ENCODE measurements around the gene PTRHD1.

Gene PTRHD1

DNA sequence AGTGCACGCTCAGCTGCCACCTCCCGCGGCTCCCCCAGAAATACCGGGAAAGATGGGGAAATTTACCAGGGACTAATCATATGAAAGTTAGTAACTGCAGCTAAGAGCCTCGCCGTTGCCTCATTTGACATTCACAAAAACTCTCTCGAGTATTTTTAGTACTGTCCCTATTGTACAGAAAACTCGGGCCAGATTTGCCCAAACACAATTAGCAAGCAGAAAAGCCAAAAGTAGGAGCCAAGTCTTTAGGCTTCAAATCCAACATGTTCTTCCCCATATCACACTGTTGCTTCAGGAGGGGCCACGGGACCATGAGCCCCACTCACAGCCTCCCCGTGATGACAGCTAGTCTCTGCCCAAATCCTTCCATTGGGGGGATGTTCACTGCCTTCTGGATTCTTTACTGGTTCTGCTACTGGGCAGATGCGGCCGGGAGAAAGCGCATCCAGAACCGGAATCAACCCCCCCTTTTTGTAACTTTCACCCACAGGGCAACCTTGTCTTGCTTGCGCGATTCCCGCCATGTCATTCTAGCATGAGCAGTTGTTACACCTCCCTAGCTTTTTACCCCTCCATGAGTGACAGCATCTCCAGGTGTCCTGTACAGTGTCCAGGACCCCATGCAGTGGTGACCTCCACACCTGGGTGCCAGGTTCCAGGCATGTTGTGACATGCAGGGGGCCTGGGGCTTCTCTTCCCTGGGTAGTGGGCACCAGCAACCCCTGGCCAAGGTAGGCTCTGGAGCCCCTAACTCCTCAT is 35.2 kb upstream of the PTRHD1 start:
- no peak for FAIRE-seq

DNA sequence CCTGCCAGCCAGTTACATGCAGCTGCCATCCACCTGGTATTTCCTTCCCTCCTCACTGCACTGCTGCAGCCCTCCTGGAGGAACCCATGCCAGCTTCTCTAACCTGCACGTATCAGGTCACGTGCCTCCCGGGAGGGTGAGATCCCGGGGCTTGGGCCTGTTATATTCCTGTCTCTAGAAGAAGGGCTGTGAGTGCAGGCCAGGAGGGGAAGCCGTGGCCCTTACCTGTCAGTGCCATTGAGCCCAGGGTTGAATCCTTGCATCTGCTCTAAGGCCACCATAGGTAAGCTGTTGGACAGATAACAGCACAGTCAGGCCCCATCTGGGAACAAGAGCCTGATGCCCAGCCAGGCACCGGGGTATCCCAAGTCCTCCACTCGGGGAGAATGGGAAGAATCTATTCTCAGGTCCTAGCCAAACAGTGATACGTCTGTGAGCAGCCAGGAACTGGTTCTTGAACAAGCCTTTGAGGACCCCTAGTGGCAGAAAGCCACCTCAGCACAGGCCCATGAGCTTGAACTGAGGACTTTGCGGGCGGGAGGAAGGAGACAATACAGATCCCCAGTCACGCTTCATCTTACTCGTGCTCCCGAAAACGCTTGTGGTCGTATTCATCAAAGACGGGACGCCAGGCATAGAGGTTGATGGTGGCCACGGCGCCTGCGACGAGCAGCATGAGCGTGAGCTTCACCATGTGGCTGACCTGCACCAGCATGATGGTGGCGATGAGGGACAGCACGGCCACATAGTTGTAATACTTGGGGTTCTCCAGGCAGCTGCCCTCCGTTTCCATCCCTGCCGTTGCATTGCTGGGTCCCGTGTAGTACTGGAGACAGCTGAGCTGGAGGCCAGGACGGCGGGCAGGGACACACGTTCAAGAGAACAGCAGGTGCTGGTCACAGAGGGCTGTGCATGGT is 34.4 kb upstream of the PTRHD1 start:
- FAIRE-seq: peak; percentile 21

DNA sequence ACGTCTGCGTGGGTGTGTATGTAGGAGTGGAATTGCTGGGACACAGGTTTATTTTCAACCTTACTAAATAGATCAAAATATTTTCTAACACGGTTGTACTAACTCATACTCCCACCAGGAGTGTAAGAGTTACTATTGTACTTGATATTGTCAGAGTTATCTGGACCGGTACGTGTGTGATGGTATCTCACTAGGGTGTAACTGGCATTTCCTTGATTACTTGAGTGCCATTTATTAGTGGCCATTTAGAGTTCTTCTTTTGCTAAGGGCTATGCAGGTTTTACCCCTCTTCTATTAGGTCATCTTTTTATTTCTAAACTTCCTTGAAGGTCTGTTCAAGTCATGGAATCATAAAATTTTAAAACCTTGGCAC is 33.6 kb upstream of the PTRHD1 start:
- no peak for FAIRE-seq

DNA sequence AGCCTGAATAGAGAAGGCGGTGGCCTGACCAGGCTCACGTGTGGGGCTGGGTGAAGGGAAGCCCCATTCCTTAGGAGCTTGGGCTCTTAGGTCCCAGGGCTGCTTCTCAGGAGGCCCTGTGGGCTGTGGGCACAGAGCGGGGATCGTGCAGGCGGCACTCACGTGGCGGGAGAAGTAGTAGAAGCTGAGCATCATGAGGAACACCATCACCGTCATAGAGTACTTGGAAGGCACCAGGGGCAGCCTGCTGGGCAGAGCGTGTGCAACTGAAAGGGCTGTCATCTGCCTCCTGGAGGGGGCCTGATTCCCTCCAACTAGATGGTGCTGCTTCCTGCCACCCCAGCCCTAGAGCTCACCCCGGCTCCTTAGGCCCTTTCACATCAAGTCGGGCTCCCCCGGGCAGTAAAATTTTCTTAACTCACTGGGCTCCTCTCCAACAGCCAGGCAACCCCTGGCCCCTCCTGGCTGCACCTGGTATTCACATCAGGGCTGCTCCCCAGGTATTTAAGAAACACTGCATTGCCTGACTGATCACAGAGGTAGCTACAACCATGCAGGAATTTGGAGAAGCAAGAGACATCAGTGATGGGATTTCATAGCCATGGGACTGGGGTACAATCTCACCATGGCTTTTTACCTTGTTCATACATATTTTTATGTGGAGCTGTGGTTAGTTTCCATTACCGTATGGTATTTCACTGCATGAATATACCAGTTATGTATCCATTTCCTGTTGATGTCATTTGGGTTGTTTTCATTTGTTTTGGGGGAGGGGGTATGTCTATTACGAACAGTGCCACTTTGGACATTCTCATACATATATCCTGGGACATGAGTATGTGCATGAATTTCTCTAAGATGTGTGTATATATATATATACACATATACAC is 32.9 kb upstream of the PTRHD1 start:
- no peak for FAIRE-seq

DNA sequence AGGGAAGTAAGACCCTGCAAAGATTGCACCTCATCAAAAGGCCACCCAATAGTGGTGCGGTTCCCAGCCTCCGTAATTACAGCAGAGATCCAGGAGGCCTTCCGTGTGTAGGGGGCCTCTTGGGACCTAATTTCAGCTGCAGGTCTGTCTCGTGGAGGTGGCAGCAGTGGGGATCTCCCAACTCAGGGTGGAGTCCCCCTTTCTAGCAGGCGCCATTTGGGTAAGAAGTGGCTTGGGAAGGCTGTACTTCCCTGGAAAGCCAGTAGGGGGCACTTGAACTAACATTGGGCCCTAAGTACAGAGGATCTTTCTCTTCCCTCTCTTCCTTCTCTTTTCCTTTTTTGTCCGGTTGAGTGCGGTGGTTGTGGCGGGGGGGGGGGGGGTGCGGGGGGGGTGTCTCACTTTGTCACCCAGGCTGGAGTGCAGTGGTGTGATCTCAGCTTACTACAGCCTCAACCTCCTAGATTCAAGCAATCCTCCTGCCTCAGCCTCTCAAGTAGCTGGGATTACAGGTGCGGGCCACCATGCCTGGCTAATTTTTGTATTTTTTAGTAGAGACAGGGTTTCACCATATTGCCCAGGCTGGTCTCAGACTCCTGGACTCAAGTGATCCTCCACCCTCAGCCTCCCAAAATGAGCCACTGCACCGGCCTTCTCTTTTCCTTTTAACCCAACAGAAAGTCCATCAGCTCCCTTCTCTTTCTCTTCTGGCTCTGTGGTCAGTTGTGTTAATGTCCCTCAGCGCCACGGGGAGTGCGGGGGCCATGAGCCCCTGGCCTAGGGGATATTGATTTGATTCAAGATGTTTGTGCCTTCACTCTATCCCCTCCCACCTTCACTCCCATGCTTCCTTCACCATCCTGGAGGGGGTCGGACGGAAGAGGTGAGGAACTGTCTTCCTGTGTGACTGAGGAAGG is 32.0 kb upstream of the PTRHD1 start:
- no peak for FAIRE-seq

DNA sequence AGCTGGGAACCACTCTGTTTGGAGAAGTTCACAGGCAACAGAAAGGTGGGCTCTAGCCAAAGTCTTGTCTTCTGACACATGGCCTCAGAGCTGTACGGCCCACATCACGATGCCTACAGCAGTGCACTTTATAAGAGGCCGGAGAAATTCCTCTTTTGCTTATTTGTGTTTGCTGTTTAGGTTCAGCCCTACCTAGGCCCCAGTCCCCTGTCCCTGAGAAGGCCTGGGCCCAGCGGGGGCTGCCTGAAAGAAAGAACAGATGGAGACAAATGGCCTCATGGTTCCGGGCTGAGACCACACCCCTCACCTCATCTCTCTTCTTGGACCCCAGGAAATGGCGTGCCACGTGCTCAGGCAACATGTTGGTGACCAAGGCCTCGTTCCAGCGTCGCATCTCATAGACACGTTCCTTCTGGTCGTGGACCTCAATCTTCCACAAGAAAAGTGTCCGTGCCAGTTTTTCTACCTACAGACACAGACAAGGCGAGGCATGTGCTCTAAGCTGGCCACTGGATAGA is 30.9 kb upstream of the PTRHD1 start:
- FAIRE-seq: no peak

DNA sequence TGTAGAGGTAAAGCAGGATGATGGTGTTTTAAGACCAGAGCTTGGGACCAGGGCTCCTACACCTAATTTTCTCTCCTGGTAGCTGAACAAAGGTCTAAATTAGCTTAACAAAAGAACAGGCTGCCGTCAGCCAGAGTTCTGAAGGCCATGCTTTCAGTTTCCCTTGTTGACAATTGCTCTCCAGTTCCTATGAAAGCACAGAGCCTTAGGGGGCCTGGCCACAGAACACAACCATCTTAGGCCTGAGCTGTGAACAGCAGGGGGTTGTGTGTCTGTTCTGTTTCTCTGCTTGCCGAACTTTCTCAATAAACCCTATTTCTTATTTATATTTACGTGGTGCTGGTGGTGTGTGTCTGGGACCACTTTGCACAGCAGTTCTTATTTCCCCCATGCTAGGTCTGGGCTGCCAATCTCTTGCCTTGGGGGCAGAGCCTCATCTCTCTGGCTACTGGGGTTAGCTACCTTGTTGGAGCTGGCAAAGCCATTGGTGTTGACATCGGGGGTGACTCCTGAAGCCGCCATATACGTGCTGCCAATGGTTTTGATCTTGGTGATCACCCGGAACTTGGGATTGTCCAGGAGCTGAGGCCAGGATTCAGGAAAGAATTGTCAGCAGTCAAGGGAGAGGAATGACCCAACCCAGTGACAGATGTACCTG is 29.0 kb upstream of the PTRHD1 start:
- no peak for FAIRE-seq

DNA sequence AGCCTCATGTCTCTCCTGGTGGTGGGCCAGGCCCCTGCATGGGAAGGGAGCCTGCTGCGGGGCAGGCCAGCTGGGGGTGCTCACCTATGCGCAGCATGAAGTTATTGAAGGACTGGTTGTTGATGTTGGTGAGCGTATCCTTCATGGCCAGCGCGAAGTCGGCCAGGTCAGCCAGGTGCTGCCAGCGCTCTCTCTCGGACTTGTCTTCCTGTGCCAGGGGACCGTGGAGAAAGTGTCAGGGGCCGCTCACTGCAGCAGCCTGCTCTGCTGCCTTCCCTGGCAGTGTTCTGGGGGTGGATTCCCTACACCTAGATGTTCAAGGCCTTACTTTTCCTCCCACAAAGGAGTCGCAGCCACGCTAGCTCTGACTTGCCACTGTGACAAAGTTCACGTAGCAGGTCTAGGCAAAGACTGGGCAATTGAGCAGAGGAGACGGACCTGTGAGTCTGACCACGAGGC is 28.3 kb upstream of the PTRHD1 start:
- FAIRE-seq: no peak

DNA sequence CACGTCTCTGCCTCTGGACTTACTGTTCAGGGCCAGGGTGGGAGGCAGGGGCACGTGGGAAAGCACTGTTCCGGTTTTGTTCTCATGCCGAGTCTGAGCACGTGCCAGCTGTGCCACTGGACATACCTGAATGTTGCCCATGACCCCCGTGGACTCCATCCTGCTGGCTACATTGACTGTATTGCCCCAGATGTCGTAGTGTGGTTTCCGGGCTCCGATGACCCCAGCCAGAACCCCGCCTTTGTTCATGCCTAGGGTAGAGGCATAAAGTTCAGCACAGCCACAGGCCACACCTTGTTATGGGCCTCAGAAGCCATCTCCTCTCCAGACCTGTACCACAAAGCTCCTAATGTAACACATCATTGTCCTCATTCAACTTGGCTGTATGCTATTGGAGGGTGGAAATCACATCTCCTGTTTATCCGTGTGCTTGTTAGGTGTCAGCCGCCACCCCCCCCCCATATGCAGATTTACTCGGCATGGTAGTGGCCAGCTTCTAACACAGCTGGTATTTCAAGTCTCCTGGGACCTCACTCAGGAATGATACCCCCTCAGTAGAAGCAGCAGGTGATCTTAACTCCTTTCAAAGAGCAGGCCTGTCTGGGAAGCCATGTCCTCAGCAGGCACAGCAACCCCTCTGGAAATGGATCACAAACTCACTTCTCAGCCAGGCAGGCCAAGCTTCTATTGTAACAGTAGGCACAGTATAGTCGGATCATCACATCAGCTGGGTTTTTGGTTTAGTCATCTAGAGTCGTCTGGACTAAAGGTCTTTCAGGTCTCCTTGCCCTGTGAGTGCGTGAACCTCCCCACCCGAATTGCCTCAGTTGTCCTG is 27.6 kb upstream of the PTRHD1 start:
- no peak for FAIRE-seq

DNA sequence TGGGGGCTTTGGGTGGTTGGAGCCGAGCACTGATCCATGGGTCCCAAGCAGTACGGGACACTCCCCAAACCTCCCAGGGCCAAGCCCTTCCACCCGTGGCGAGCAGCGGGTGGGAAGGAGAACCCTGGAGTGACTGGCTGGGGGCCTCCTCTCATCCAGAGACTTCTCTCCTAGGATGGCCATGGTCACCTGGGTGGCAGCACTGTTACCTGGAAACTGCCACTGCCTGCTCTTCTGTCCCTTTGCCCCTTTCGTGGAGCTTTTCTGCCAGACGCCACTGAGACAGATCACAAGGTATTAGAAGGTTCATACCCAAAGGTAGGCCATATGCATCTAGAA is 27.0 kb upstream of the PTRHD1 start:
- FAIRE-seq: no peak

DNA sequence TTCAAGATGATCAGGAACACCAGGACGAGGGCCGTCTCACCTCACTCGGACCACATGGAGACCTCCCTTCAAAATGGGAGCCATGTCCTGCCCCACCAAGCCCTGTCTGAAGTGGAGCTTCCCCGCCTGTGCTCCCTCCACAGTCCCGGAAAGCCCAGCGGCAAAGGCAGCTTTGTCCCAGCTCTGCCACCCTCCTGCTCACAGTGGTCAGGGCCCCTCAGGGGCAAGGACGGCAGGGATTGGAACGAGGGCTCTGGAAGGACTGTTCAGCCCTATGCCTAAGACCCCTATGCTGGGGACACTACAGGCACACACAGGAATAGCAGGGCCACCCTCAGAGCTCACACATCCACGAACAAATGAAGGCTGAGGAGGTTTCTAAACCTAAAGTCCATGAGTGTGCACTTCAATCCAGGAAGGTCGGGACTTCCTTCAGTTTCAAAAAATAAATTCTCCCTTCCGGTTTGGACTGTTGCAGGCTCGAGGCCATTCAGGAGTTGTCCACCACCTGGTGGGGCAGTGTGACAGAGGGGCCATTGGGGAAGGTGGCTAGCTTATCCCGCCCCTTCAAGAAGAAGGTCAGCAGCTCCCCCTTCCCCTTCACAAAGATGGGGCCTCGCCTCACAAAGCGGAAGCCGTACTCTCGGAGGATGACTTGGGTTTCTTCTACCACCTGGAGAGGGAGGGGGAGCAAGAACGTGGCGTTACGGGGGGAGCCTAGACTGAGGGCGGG is 26.4 kb upstream of the PTRHD1 start:
- FAIRE-seq: no peak

DNA sequence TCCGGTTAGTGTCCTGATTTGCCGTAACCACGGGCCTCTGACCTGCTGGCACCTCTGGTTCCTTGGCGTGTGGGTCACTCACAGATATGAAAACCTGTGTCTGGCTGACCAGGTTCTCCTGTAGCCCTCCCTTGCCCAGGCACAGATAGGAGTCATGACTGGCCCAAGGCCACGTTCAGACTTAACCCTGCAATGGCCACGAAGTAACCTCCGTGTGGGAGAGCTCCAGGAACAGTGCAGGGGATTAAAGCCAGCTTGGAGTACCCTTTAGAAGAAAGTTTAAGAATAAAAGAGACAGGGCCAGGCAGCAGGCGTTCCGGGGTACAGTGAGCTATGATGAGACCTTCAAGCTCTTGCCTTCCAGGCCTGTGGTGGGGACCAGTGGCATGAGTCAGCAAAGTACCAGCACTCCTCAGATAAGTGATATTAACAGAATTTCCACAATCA is 25.6 kb upstream of the PTRHD1 start:
- no peak for FAIRE-seq

DNA sequence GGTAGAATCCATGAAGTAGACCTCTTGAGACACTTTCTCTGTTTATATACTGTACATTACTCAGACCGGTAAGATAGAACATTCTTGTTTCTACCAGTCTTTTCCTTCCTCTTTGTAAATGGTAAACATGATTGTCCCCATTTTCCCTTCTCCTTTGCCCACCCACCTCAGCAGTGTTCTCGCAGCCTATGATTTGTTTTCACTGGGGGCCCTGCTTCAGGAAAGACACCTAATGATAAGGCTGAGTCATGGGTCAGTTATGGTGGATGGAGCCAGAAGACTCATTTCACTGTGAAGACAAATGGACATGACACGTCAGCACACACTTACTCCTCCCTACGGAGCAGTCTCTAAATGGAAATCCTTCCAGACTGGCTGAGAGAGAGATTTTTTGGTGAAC is 23.7 kb upstream of the PTRHD1 start:
- FAIRE-seq: no peak

DNA sequence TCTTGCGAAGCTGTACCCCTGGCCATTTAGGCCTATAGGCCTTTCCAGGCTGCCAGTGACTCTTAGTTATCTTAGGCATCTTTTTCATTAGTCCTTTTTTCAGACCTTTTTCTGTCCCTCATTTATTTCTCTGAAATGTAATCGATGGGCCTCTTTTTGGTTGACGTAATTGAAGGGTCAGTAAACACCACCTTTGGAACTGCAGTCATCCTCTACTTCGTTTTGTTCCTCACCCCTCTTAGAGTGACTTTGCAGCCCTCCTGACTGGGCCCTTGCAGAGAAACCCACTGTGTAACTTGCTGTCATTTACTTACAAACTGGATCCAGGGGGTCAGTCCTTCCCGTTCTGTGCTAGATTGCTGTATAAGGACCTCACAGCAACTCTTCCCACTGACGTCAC is 23.2 kb upstream of the PTRHD1 start:
- no peak for FAIRE-seq

DNA sequence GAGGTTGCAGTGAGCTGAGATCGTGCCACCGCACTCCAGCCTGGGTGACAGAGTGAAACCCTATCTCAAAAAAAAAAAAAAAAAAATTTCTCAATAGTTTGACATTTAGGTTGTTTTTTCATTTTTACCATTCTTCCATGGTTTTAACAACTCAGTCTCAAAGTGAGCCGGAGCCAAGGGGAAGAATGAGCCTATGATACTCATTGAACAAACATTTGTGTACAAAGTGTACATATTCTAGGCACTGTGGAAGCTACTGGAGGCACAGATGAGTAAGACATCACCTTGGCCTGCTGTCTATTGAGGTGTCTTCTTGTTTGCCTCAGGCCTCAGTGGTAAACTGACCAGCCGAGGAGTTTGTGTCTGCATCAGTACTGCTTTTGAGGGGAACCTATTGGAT is 22.0 kb upstream of the PTRHD1 start:
- no peak for FAIRE-seq

DNA sequence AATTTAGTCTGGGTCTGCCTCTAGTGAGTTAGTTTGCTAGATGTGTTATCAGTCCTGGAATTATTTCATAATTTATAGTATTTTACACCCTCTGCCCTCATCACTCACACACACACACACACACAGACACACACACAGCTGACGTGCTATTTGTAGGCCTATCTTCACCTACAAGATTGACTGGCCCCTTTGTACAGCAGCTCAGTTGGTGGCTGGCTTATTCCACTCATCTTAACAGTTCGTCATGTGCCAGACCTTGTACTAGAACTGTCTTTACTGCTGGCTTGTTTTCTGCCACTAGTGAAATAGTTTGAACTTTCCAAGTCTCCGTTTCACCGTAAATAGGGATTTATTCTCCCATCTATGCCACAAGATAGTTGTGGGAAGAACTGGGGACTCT is 21.3 kb upstream of the PTRHD1 start:
- FAIRE-seq: no peak

DNA sequence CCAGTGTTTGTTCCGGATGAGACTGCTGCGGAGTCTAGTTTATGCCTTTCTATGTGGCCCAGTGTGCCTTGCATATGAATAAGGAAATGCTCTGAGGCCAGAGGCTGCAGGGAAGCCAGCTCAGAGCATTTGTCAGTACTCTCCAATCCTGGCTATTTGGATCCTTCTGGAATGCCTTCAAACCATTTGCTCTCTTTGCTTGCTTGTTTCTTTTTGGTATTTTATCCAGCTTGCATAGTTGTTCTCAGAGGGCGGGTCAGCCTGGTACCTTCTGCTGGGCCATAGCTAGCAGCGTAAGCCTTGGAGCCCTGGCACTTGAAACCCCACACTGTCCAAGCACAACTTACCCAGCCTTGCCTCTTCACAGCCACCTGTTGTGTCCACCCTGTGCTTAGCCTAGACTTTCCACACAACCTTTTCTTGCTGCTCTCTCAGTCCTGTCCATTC is 20.5 kb upstream of the PTRHD1 start:
- FAIRE-seq: no peak

DNA sequence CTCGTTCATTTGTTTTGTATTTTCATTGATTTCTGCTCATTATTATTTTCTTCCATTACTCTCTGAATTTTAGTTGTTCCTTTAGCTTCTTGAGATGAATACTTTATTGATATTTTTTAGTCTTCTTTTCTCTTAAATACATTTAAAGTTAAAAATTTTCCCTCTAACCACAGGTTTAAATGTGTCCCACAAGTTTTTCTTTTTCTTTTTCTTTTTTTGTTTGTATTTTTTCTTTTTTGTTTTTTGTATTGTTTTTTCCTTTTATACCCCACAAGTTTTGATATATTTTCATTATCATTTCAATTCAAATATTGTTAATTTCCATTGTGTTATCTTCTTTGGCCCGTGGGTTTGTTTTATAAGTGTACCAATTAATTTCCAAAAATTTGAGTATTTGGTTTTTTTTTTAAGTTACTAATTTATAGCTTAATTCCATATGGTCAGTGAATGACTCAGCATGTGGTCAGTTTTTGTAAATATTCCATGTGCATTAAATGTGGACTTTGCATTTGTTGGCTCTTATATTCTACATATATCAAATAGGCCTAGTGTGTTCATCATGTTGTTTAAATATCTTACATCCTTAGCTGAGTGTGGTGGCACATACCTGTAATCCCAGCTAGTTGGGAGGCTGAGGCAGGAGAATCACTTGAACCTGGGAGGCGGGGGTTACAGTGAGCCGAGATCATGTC is 16.3 kb upstream of the PTRHD1 start:
- FAIRE-seq: peak; percentile 39

DNA sequence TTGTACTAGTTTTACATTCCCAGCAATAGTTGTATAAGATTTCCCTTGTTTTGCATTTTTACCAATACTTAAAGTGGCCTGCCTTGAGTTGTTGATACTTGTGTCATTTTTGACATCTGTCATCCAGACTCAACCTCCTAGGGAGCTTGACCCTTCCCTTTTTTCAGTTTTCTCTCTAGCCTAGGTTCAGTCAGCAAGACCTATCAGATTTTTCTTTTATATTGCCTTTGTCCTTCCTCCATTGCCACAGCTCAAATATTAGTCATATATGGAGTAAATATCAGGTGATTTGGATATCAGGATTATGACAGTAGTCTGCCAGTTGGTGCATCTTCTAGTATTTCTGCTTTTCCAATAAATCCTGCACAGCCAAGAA is 13.5 kb upstream of the PTRHD1 start:
- no peak for FAIRE-seq
